ENCODE data around the gene KNOP1.
"Not testable (repeated sequence)": the region's sequence is repeated elsewhere in the genome, so short reads cannot be mapped to it uniquely, and the experiment has no call there.

KNOP1 gene

GRCh38 chr16:19665313-19665712, 52.7 kb downstream of the KNOP1 start:
- H3K4me3 ChIP-seq (ENCODE audit: low read depth in 1 of 2, low read length in 2 of 2); H3K9ac ChIP-seq (ENCODE audit: low read depth in 1 of 2, low read length in 2 of 2); H3K9me3 ChIP-seq (ENCODE audit: control insufficient read depth in 1 of 2, low read length in 2 of 2); H3K27ac ChIP-seq (ENCODE audit: low read depth, low read length); H3K4me1 ChIP-seq (ENCODE audit: control insufficient read depth in 1 of 2, insufficient read depth in 2 of 2, low read length in 2 of 2); H3K27me3 ChIP-seq (ENCODE audit: control insufficient read depth in 1 of 2, insufficient read depth in 2 of 2, low read length in 2 of 2): not testable (repeated sequence)
- peaks cover 18 to 29% of the 10 kb centered on the region in 2 donors for H3K36me3 ChIP-seq (ENCODE audit: control insufficient read depth in 1 of 2, insufficient read depth in 2 of 2, low read length in 2 of 2)

- Histone ChIP-seq H3K27ac (ENCODE audit: low read depth, low read length) (no peak overlapping the region), H3K9me3 (ENCODE audit: control insufficient read depth in 1 of 2, low read length in 2 of 2) (peaks cover 3 to 5% of the 10 kb centered on the region in 2 donors), H3K27me3 (ENCODE audit: control insufficient read depth in 1 of 2, insufficient read depth in 2 of 2, low read length in 2 of 2) (no peaks in the 10 kb centered on the region), H3K4me1 (ENCODE audit: control insufficient read depth in 1 of 2, insufficient read depth in 2 of 2, low read length in 2 of 2) (no peaks in the 10 kb centered on the region), H3K36me3 (ENCODE audit: control insufficient read depth in 1 of 2, insufficient read depth in 2 of 2, low read length in 2 of 2) (peaks cover 14 to 20% of the 10 kb centered on the region in 2 donors), H3K9ac (ENCODE audit: low read depth in 1 of 2, low read length in 2 of 2) (no peak overlapping the region), H3K4me3 (ENCODE audit: low read depth in 1 of 2, low read length in 2 of 2) (no peak overlapping the region)
Measured at GRCh38 chr16:19664166-19664565, 53.9 kb downstream of the KNOP1 start.

- peaks cover 6 to 13% of the 10 kb centered on the region in 2 donors for H3K36me3 ChIP-seq (ENCODE audit: control insufficient read depth in 1 of 2, insufficient read depth in 2 of 2, low read length in 2 of 2)
- H3K4me3 ChIP-seq (ENCODE audit: low read depth in 1 of 2, low read length in 2 of 2) = no peak overlapping the region
- peaks cover 3 to 5% of the 10 kb centered on the region in 2 donors for H3K9me3 ChIP-seq (ENCODE audit: control insufficient read depth in 1 of 2, low read length in 2 of 2)
- H3K27me3 ChIP-seq (ENCODE audit: control insufficient read depth in 1 of 2, insufficient read depth in 2 of 2, low read length in 2 of 2) = no peaks in the 10 kb centered on the region
- no peak overlapping the region for H3K27ac ChIP-seq (ENCODE audit: low read depth, low read length)
- no peaks in the 10 kb centered on the region for H3K4me1 ChIP-seq (ENCODE audit: control insufficient read depth in 1 of 2, insufficient read depth in 2 of 2, low read length in 2 of 2)
- H3K9ac ChIP-seq (ENCODE audit: low read depth in 1 of 2, low read length in 2 of 2) = no peak overlapping the region
Measured at GRCh38 chr16:19662351-19662750, 55.7 kb downstream of the KNOP1 start.

- no peak overlapping the region for H3K27ac ChIP-seq (ENCODE audit: low read depth, low read length)
- peaks cover 8 to 15% of the 10 kb centered on the region in 2 donors for H3K36me3 ChIP-seq (ENCODE audit: control insufficient read depth in 1 of 2, insufficient read depth in 2 of 2, low read length in 2 of 2)
- H3K4me3 ChIP-seq (ENCODE audit: low read depth in 1 of 2, low read length in 2 of 2) = no peak overlapping the region
- H3K9ac ChIP-seq (ENCODE audit: low read depth in 1 of 2, low read length in 2 of 2) = no peak overlapping the region
- no peaks in the 10 kb centered on the region for H3K4me1 ChIP-seq (ENCODE audit: control insufficient read depth in 1 of 2, insufficient read depth in 2 of 2, low read length in 2 of 2)
- H3K27me3 ChIP-seq (ENCODE audit: control insufficient read depth in 1 of 2, insufficient read depth in 2 of 2, low read length in 2 of 2) = no peaks in the 10 kb centered on the region
- peaks cover 3 to 5% of the 10 kb centered on the region in 2 donors for H3K9me3 ChIP-seq (ENCODE audit: control insufficient read depth in 1 of 2, low read length in 2 of 2)
Measured at GRCh38 chr16:19660432-19660831, 57.6 kb downstream of the KNOP1 start.

GRCh38 chr16:19659554-19659953, 58.5 kb downstream of the KNOP1 start:
- no peaks in the 10 kb centered on the region for H3K4me1 ChIP-seq (ENCODE audit: control insufficient read depth in 1 of 2, insufficient read depth in 2 of 2, low read length in 2 of 2)
- H3K4me3 ChIP-seq (ENCODE audit: low read depth in 1 of 2, low read length in 2 of 2) = no peak overlapping the region
- no peak overlapping the region for H3K9ac ChIP-seq (ENCODE audit: low read depth in 1 of 2, low read length in 2 of 2)
- peaks cover 3 to 5% of the 10 kb centered on the region in 2 donors for H3K9me3 ChIP-seq (ENCODE audit: control insufficient read depth in 1 of 2, low read length in 2 of 2)
- H3K27ac ChIP-seq (ENCODE audit: low read depth, low read length) = no peak overlapping the region
- peaks cover 12 to 19% of the 10 kb centered on the region in 2 donors for H3K36me3 ChIP-seq (ENCODE audit: control insufficient read depth in 1 of 2, insufficient read depth in 2 of 2, low read length in 2 of 2)
- no peaks in the 10 kb centered on the region for H3K27me3 ChIP-seq (ENCODE audit: control insufficient read depth in 1 of 2, insufficient read depth in 2 of 2, low read length in 2 of 2)

- no peak overlapping the region for H3K9ac ChIP-seq (ENCODE audit: low read depth in 1 of 2, low read length in 2 of 2)
- peaks cover 27 to 35% of the 10 kb centered on the region in 2 donors for H3K36me3 ChIP-seq (ENCODE audit: control insufficient read depth in 1 of 2, insufficient read depth in 2 of 2, low read length in 2 of 2)
- no peak overlapping the region for H3K27ac ChIP-seq (ENCODE audit: low read depth, low read length)
- H3K27me3 ChIP-seq (ENCODE audit: control insufficient read depth in 1 of 2, insufficient read depth in 2 of 2, low read length in 2 of 2) = no peaks in the 10 kb centered on the region
- H3K4me3 ChIP-seq (ENCODE audit: low read depth in 1 of 2, low read length in 2 of 2) = no peak overlapping the region
- H3K4me1 ChIP-seq (ENCODE audit: control insufficient read depth in 1 of 2, insufficient read depth in 2 of 2, low read length in 2 of 2) = no peaks in the 10 kb centered on the region
- peaks cover 3 to 5% of the 10 kb centered on the region in 2 donors for H3K9me3 ChIP-seq (ENCODE audit: control insufficient read depth in 1 of 2, low read length in 2 of 2)
Measured at GRCh38 chr16:19657831-19658230, 60.2 kb downstream of the KNOP1 start.

GRCh38 chr16:19655242-19655777, 62.7 kb downstream of the KNOP1 start:
- peaks cover 32 to 42% of the 10 kb centered on the region in 2 donors for H3K36me3 ChIP-seq (ENCODE audit: control insufficient read depth in 1 of 2, insufficient read depth in 2 of 2, low read length in 2 of 2)
- H3K4me1 ChIP-seq (ENCODE audit: control insufficient read depth in 1 of 2, insufficient read depth in 2 of 2, low read length in 2 of 2) = no peaks in the 10 kb centered on the region
- H3K27ac ChIP-seq (ENCODE audit: low read depth, low read length) = no peak overlapping the region
- H3K9ac ChIP-seq (ENCODE audit: low read depth in 1 of 2, low read length in 2 of 2) = no peak overlapping the region
- H3K9me3 ChIP-seq (ENCODE audit: control insufficient read depth in 1 of 2, low read length in 2 of 2) = no peaks in the 10 kb centered on the region
- H3K27me3 ChIP-seq (ENCODE audit: control insufficient read depth in 1 of 2, insufficient read depth in 2 of 2, low read length in 2 of 2) = no peaks in the 10 kb centered on the region
- H3K4me3 ChIP-seq (ENCODE audit: low read depth in 1 of 2, low read length in 2 of 2) = no peak overlapping the region

GRCh38 chr16:19654147-19654546, 63.9 kb downstream of the KNOP1 start:
- Histone ChIP-seq H3K36me3 (ENCODE audit: control insufficient read depth in 1 of 2, insufficient read depth in 2 of 2, low read length in 2 of 2) (peaks cover 32 to 44% of the 10 kb centered on the region in 2 donors), H3K4me3 (ENCODE audit: low read depth in 1 of 2, low read length in 2 of 2) (no peak overlapping the region), H3K9ac (ENCODE audit: low read depth in 1 of 2, low read length in 2 of 2) (no peak overlapping the region), H3K9me3 (ENCODE audit: control insufficient read depth in 1 of 2, low read length in 2 of 2) (no peaks in the 10 kb centered on the region), H3K4me1 (ENCODE audit: control insufficient read depth in 1 of 2, insufficient read depth in 2 of 2, low read length in 2 of 2) (no peaks in the 10 kb centered on the region), H3K27ac (ENCODE audit: low read depth, low read length) (no peak overlapping the region), H3K27me3 (ENCODE audit: control insufficient read depth in 1 of 2, insufficient read depth in 2 of 2, low read length in 2 of 2) (no peaks in the 10 kb centered on the region)
